ENCODE data around the gene GNG12. TPM values are rescaled to one million over a fixed set of nuclear protein-coding genes. Genes with fewer than 3 reads are reported as not detected.

The GNG12 gene
- total and polyA plus RNA-seq, 9 of the 15 experiments (the other 6 are each of a cell fraction or from before 2014, with no cell fraction given) = 2.6 to 6.0 (median 4.1) TPM

GRCh38 chr1:67685558-67686266 is 147.6 kb downstream of the GNG12 start (continued):
- peak; percentile 7; the same call in 1 of the 2 replicates for TF ChIP-seq CREB1 (IDR thresholded peaks at IDR 0.05)
- peak; percentile 6 for TF ChIP-seq CREB1 (CRISPR knock-in tag; IDR thresholded peaks at IDR 0.05)
- TF ChIP-seq CSDE1 (IDR thresholded peaks at IDR 0.05) = no peak
- no peak for TF ChIP-seq ILF3 (IDR thresholded peaks at IDR 0.05; ENCODE audit: borderline replicate concordance)
- TF ChIP-seq PTTG1 (tag; IDR thresholded peaks at IDR 0.05; ENCODE audit: low read depth) = no peak
- TF ChIP-seq ETV1 (tag; conservative IDR thresholded peaks at IDR 0.05; ENCODE audit: low read depth) = no peak
- no peak for TF ChIP-seq JUN (IDR thresholded peaks at IDR 0.05; ENCODE audit: borderline replicate concordance, low read depth, low read length)
- no peak for TF ChIP-seq JUN (CRISPR knock-in tag; IDR thresholded peaks at IDR 0.05; ENCODE audit: borderline replicate concordance)
- no peak; the same call in 1 of the 2 replicates for TF ChIP-seq ZSCAN29 (IDR thresholded peaks at IDR 0.05)
- no peak for TF ChIP-seq LEF1 (IDR thresholded peaks at IDR 0.05)
- TF ChIP-seq CREM (IDR thresholded peaks at IDR 0.05; ENCODE audit: low read depth) = no peak
- TF ChIP-seq NR2C2 (CRISPR knock-in tag; IDR thresholded peaks at IDR 0.05) = no peak; the same call in 1 of the 2 replicates
- TF ChIP-seq NR2C2 (tag; IDR thresholded peaks at IDR 0.05) = peak; percentile 20; the same call in 1 of the 2 replicates
- TF ChIP-seq SETDB1 (IDR thresholded peaks at IDR 0.05; ENCODE audit: low read length) = no peak
- TF ChIP-seq SREBF2 (CRISPR knock-in tag; IDR thresholded peaks at IDR 0.05) = no peak
- TF ChIP-seq THAP12 (CRISPR knock-in tag; IDR thresholded peaks at IDR 0.05) = no peak
- no peak for TF ChIP-seq ZNF780A (CRISPR knock-in tag; IDR thresholded peaks at IDR 0.05)
- peak; percentile 97 for TF ChIP-seq ZC3H4 (CRISPR knock-in tag; IDR thresholded peaks at IDR 0.05; ENCODE audit: borderline replicate concordance)
- TF ChIP-seq TCF7L2 (IDR thresholded peaks at IDR 0.05; ENCODE audit: low read depth, low read length) = no peak
- no peak for TF ChIP-seq SMARCB1 (IDR thresholded peaks at IDR 0.05; ENCODE audit: insufficient read length, low read depth)
- 0 out of 2 replicates have a peak, but pooled peaks have one; percentile 26 for TF ChIP-seq PHF8 (IDR thresholded peaks at IDR 0.05; ENCODE audit: borderline replicate concordance, low read length)
- TF ChIP-seq, protein P1, sequence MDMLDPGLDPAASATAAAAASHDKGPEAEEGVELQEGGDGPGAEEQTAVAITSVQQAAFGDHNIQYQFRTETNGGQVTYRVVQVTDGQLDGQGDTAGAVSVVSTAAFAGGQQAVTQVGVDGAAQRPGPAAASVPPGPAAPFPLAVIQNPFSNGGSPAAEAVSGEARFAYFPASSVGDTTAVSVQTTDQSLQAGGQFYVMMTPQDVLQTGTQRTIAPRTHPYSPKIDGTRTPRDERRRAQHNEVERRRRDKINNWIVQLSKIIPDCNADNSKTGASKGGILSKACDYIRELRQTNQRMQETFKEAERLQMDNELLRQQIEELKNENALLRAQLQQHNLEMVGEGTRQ (CRISPR knock-in tag; IDR thresholded peaks at IDR 0.05) = no peak; the same call in 1 of the 2 replicates
- TF ChIP-seq GATAD2A (IDR thresholded peaks at IDR 0.05) = no peak
- no peak for TF ChIP-seq CBX5 (IDR thresholded peaks at IDR 0.05; ENCODE audit: borderline replicate concordance, low read depth)
- no peak for TF ChIP-seq ZKSCAN1 (IDR thresholded peaks at IDR 0.05; ENCODE audit: low read depth, low read length)
- peak; percentile 59 for TF ChIP-seq POLR2G (IDR thresholded peaks at IDR 0.05; ENCODE audit: low read depth, low read length)
- TF ChIP-seq GABPB1 (CRISPR knock-in tag; IDR thresholded peaks at IDR 0.05) = no peak
- 0 out of 2 replicates have a peak, but pooled peaks have one; percentile 26 for TF ChIP-seq RBM15 (IDR thresholded peaks at IDR 0.05; ENCODE audit: insufficient read depth, low read length)

All from K562 (cell line).